ENCODE results near the gene CDC42. TPM values are rescaled to one million over a fixed set of nuclear protein-coding genes. Genes with fewer than 3 reads are reported as not detected.
"Not testable (repeated sequence)": the region's sequence is repeated elsewhere in the genome, so short reads cannot be mapped to it uniquely, and the experiment has no call there.

CDC42 gene
- 100 to 1,000 TPM; 173 to 253 (median 224) TPM for total RNA-seq
- 100 to 1,000 TPM; 202 to 375 (median 294) TPM for polyA plus RNA-seq

GRCh38 chr1:22052115-22053016, at the start of gene CDC42:
TSS of gene CDC42 (plus strand) at chr1:22052709. CDS start at chr1:22078479, 25,770 bp downstream.
- H3K36me3 ChIP-seq, result peaks cover 0 to under 1% (median 0%) of the 10 kb centered on the region in 4 donors
- intact Hi-C loops (cut with DNase I), result loop anchor here (2.0 kb wide), 1 partner anchor 22 kb away; no protein-coding TSS in a partner anchor
- no peaks in the 10 kb centered on the region for H3K9me3 ChIP-seq
- 13 to 16% methylated on average over 81 of the region's 81 CpGs for WGBS, 2 donors
- peak within 1 kb of the TSS; percentile 95 to 100 (median 100) for H3K27ac ChIP-seq
- H3K4me3 ChIP-seq, result peak within 1 kb of the TSS; percentile 90 to 96 (median 96)
- TF ChIP-seq POLR2AphosphoS5 (IDR thresholded peaks at IDR 0.05) (peak; percentile 99), CTCF (IDR thresholded peaks at IDR 0.05) (no peak), POLR2A (IDR thresholded peaks at IDR 0.05) (peak; percentile 97 to 98), EP300 (IDR thresholded peaks at IDR 0.05) (peak in 1 of 4 donors; percentile 59)
- no peaks in the 10 kb centered on the region for H3K27me3 ChIP-seq
- peak; percentile 99 for DNase-seq
- H3K4me1 ChIP-seq, result peaks cover 0 to 39% (median 37%) of the 10 kb centered on the region in 4 donors

- H3K27me3 ChIP-seq; H3K36me3 ChIP-seq; H3K9me3 ChIP-seq; H3K4me1 ChIP-seq; intact Hi-C loops (cut with DNase I); H3K4me3 ChIP-seq; H3K27ac ChIP-seq; DNase-seq: not testable (repeated sequence)
- WGBS, 2 donors, result 91 to 94% methylated on average over 8 of the region's 8 CpGs
These were observed 49.6 kb upstream of the CDC42 start for GRCh38 chr1:22002875-22003274.

GRCh38 chr1:22003959-22004358, 48.5 kb upstream of the CDC42 start:
- H3K9me3 ChIP-seq; DNase-seq; H3K27ac ChIP-seq; H3K36me3 ChIP-seq; H3K4me1 ChIP-seq; H3K27me3 ChIP-seq; H3K4me3 ChIP-seq; intact Hi-C loops (cut with DNase I): not testable (repeated sequence)
- 92 to 97% methylated on average over 3 of the region's 3 CpGs for WGBS, 2 donors

GRCh38 chr1:22005261-22006149, 47.0 kb upstream of the CDC42 start:
- H3K27me3 ChIP-seq; intact Hi-C loops (cut with DNase I); DNase-seq; H3K4me1 ChIP-seq; H3K4me3 ChIP-seq; H3K27ac ChIP-seq; H3K36me3 ChIP-seq; H3K9me3 ChIP-seq: not testable (repeated sequence)
- WGBS, 2 donors, result 69 to 74% methylated on average over 18 of the region's 18 CpGs

GRCh38 chr1:22006736-22007135, 45.8 kb upstream of the CDC42 start:
- H3K9me3 ChIP-seq; H3K27ac ChIP-seq; H3K4me1 ChIP-seq; H3K4me3 ChIP-seq; DNase-seq; H3K36me3 ChIP-seq; intact Hi-C loops (cut with DNase I); H3K27me3 ChIP-seq: not testable (repeated sequence)
- 83 to 91% methylated on average over 13 of the region's 13 CpGs for WGBS, 2 donors

GRCh38 chr1:22007262-22007661, 45.2 kb upstream of the CDC42 start:
- H3K27me3 ChIP-seq; H3K4me3 ChIP-seq; DNase-seq; H3K27ac ChIP-seq; H3K4me1 ChIP-seq; intact Hi-C loops (cut with DNase I); H3K36me3 ChIP-seq; H3K9me3 ChIP-seq: not testable (repeated sequence)
- 68 to 86% methylated on average over 9 of the region's 10 CpGs for WGBS, 2 donors

GRCh38 chr1:22009566-22009965, 42.9 kb upstream of the CDC42 start:
- H3K36me3 ChIP-seq; DNase-seq; intact Hi-C loops (cut with DNase I); H3K9me3 ChIP-seq; H3K4me3 ChIP-seq; H3K27ac ChIP-seq; H3K4me1 ChIP-seq; H3K27me3 ChIP-seq: not testable (repeated sequence)
- WGBS, 2 donors, result 86 to 87% methylated on average over 10 to 11 of the region's 11 CpGs

GRCh38 chr1:22012752-22013151, 39.8 kb upstream of the CDC42 start:
- H3K4me1 ChIP-seq; H3K9me3 ChIP-seq; H3K27ac ChIP-seq; H3K4me3 ChIP-seq; DNase-seq; H3K27me3 ChIP-seq; H3K36me3 ChIP-seq; intact Hi-C loops (cut with DNase I): not testable (repeated sequence)
- whole genome bisulfite sequencing, 2 donors, result 68 to 81% methylated on average over 4 of the region's 4 CpGs

- H3K27me3 ChIP-seq; H3K4me3 ChIP-seq; H3K4me1 ChIP-seq; H3K27ac ChIP-seq; H3K36me3 ChIP-seq; H3K9me3 ChIP-seq; intact Hi-C loops (cut with DNase I): not testable (repeated sequence)
- peak; percentile 4 for DNase-seq
- 91 to 92% methylated on average over 13 of the region's 13 CpGs for WGBS, 2 donors
These were observed 37.8 kb upstream of the CDC42 start for GRCh38 chr1:22014575-22015206.
